ENCODE data around the gene SLC41A2. TPM values are rescaled to one million over a fixed set of nuclear protein-coding genes. Genes with fewer than 3 reads are reported as not detected.

The SLC41A2 gene
- total RNA-seq, 1 experiment from 2014 or later = 27.3 TPM

- in situ Hi-C loops (cut with HindIII; ENCODE audit: low pct_unique_long_range_greater_than_20kb, low sequenced_read_pairs) = no loop called here
- ChIA-PET CTCF (interaction anchor here (0.7 kb wide), 1 partner anchor 44 kb away, joined by 3 read pairs; no protein-coding TSS in a partner anchor), POLR2A (no interaction called here)
- H3K27ac ChIP-seq (ENCODE audit: low read length) = no peak overlapping the region
- H3K36me3 ChIP-seq (ENCODE audit: control insufficient read depth, insufficient read depth, low read length) = no peaks in the 10 kb centered on the region
- BruUV-seq (replicated peaks) = TSS peak; percentile 65
- peak overlapping the region; percentile 66 to 83 for H3K4me3 ChIP-seq (ENCODE audit: low read depth in 2 of 2, low read length in 2 of 2)
- TF ChIP-seq TCF7L2 (IDR thresholded peaks at IDR 0.05; ENCODE audit: low read depth, low read length) (no peak), SIN3A (IDR thresholded peaks at IDR 0.05; ENCODE audit: borderline replicate concordance, insufficient read depth, low read depth, low read length) (no peak), CTCF (IDR thresholded peaks at IDR 0.05) (no peak), POLR2AphosphoS5 (IDR thresholded peaks at IDR 0.05; ENCODE audit: low read depth, low read length) (no peak)
- TF ChIP-seq, protein P1, sequence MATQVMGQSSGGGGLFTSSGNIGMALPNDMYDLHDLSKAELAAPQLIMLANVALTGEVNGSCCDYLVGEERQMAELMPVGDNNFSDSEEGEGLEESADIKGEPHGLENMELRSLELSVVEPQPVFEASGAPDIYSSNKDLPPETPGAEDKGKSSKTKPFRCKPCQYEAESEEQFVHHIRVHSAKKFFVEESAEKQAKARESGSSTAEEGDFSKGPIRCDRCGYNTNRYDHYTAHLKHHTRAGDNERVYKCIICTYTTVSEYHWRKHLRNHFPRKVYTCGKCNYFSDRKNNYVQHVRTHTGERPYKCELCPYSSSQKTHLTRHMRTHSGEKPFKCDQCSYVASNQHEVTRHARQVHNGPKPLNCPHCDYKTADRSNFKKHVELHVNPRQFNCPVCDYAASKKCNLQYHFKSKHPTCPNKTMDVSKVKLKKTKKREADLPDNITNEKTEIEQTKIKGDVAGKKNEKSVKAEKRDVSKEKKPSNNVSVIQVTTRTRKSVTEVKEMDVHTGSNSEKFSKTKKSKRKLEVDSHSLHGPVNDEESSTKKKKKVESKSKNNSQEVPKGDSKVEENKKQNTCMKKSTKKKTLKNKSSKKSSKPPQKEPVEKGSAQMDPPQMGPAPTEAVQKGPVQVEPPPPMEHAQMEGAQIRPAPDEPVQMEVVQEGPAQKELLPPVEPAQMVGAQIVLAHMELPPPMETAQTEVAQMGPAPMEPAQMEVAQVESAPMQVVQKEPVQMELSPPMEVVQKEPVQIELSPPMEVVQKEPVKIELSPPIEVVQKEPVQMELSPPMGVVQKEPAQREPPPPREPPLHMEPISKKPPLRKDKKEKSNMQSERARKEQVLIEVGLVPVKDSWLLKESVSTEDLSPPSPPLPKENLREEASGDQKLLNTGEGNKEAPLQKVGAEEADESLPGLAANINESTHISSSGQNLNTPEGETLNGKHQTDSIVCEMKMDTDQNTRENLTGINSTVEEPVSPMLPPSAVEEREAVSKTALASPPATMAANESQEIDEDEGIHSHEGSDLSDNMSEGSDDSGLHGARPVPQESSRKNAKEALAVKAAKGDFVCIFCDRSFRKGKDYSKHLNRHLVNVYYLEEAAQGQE (IDR thresholded peaks at IDR 0.05; ENCODE audit: insufficient read depth in 1 of 2, low read depth in 2 of 2, low read length in 1 of 2) = no peak
- no peak for ATAC-seq
- no peak for DNase-seq (ENCODE audit: low read depth, low spot score)
- no peaks in the 10 kb centered on the region for H3K27me3 ChIP-seq (ENCODE audit: control insufficient read depth, insufficient read depth, low read length)
- H3K4me1 ChIP-seq (ENCODE audit: control insufficient read depth, insufficient read depth, low read length) = peaks cover 32% of the 10 kb centered on the region
- H3K9me3 ChIP-seq (ENCODE audit: control insufficient read depth, insufficient read depth, low read depth, low read length) = no peaks in the 10 kb centered on the region
- intact Hi-C loops (cut with micrococcal nuclease; ENCODE audit: unreplicated experiment) = no loop called here
These were observed 996 bp downstream of the SLC41A2 start for GRCh38 chr12:104956870-104957718.

GRCh38 chr12:104955703-104956102, 2.4 kb downstream of the SLC41A2 start:
- no TSS peak for BruUV-seq (replicated peaks)
- POLR2A ChIA-PET = no interaction called here
- H3K27ac ChIP-seq (ENCODE audit: low read length) = no peak overlapping the region
- CTCF ChIA-PET = no interaction called here
- H3K36me3 ChIP-seq (ENCODE audit: control insufficient read depth, insufficient read depth, low read length) = no peaks in the 10 kb centered on the region
- peaks cover 37% of the 10 kb centered on the region for H3K4me1 ChIP-seq (ENCODE audit: control insufficient read depth, insufficient read depth, low read length)
- H3K4me3 ChIP-seq (ENCODE audit: low read depth in 2 of 2, low read length in 2 of 2) = no peak overlapping the region
- ATAC-seq (no peak), DNase-seq (ENCODE audit: low read depth, low spot score) (no peak)
- no peaks in the 10 kb centered on the region for H3K9me3 ChIP-seq (ENCODE audit: control insufficient read depth, insufficient read depth, low read depth, low read length)
- H3K27me3 ChIP-seq (ENCODE audit: control insufficient read depth, insufficient read depth, low read length) = no peaks in the 10 kb centered on the region
- intact Hi-C loops (cut with micrococcal nuclease; ENCODE audit: unreplicated experiment) = no loop called here
- TF ChIP-seq TCF7L2 (IDR thresholded peaks at IDR 0.05; ENCODE audit: low read depth, low read length) (no peak), POLR2AphosphoS5 (IDR thresholded peaks at IDR 0.05; ENCODE audit: low read depth, low read length) (no peak), CTCF (IDR thresholded peaks at IDR 0.05) (no peak), SIN3A (IDR thresholded peaks at IDR 0.05; ENCODE audit: borderline replicate concordance, insufficient read depth, low read depth, low read length) (no peak)
- TF ChIP-seq, protein P1 (IDR thresholded peaks at IDR 0.05; ENCODE audit: insufficient read depth in 1 of 2, low read depth in 2 of 2, low read length in 1 of 2) = no peak
- in situ Hi-C loops (cut with HindIII; ENCODE audit: low pct_unique_long_range_greater_than_20kb, low sequenced_read_pairs) = no loop called here

Data from Panc1 (cell line).